ENCODE measurements around the gene GARIN5A.
"Not testable (repeated sequence)": the region's sequence is repeated elsewhere in the genome, so short reads cannot be mapped to it uniquely, and the experiment has no call there.

GARIN5A gene

GRCh38 chr19:50465986-50466705 lies 10.5 kb downstream of the GARIN5A start:
- in situ Hi-C loops (cut with HindIII; ENCODE audit: low sequenced_read_pairs): no loop called here

GRCh38 chr19:50465000-50465399 lies 11.6 kb downstream of the GARIN5A start:
- in situ Hi-C loops (cut with HindIII; ENCODE audit: low sequenced_read_pairs): no loop called here

GRCh38 chr19:50464348-50464747 lies 12.3 kb downstream of the GARIN5A start:
- in situ Hi-C loops (cut with HindIII; ENCODE audit: low sequenced_read_pairs): no loop called here

- in situ Hi-C loops (cut with HindIII; ENCODE audit: low sequenced_read_pairs): no loop called here
These were observed 13.7 kb downstream of the GARIN5A start for GRCh38 chr19:50462970-50463369.

GRCh38 chr19:50461066-50461875 lies 15.4 kb downstream of the GARIN5A start:
- in situ Hi-C loops (cut with HindIII; ENCODE audit: low sequenced_read_pairs): no loop called here

GRCh38 chr19:50460161-50460765 lies 16.4 kb downstream of the GARIN5A start:
- in situ Hi-C loops (cut with HindIII; ENCODE audit: low sequenced_read_pairs): no loop called here

GRCh38 chr19:50459638-50460037 lies 17.0 kb downstream of the GARIN5A start:
- in situ Hi-C loops (cut with HindIII; ENCODE audit: low sequenced_read_pairs): no loop called here

GRCh38 chr19:50459067-50459456 lies 17.6 kb downstream of the GARIN5A start:
- in situ Hi-C loops (cut with HindIII; ENCODE audit: low sequenced_read_pairs): no loop called here

GRCh38 chr19:50458396-50459066 lies 18.1 kb downstream of the GARIN5A start:
- in situ Hi-C loops (cut with HindIII; ENCODE audit: low sequenced_read_pairs): no loop called here

- in situ Hi-C loops (cut with HindIII; ENCODE audit: low sequenced_read_pairs): no loop called here
These were observed 19.3 kb downstream of the GARIN5A start for GRCh38 chr19:50457300-50457699.

GRCh38 chr19:50455992-50456391 lies 20.7 kb downstream of the GARIN5A start:
- in situ Hi-C loops (cut with HindIII; ENCODE audit: low sequenced_read_pairs): no loop called here

GRCh38 chr19:50453243-50453642 lies 23.4 kb downstream of the GARIN5A start:
- in situ Hi-C loops (cut with HindIII; ENCODE audit: low sequenced_read_pairs): no loop called here

GRCh38 chr19:50451223-50451534 lies 25.5 kb downstream of the GARIN5A start:
- in situ Hi-C loops (cut with HindIII; ENCODE audit: low sequenced_read_pairs): no loop called here

GRCh38 chr19:50450369-50451222 lies 26.1 kb downstream of the GARIN5A start:
- in situ Hi-C loops (cut with HindIII; ENCODE audit: low sequenced_read_pairs): no loop called here

GRCh38 chr19:50449236-50449899 lies 27.3 kb downstream of the GARIN5A start:
- in situ Hi-C loops (cut with HindIII; ENCODE audit: low sequenced_read_pairs): no loop called here

- in situ Hi-C loops (cut with HindIII; ENCODE audit: low sequenced_read_pairs): no loop called here
These were observed 28.9 kb downstream of the GARIN5A start for GRCh38 chr19:50447750-50448149.

- in situ Hi-C loops (cut with HindIII; ENCODE audit: low sequenced_read_pairs): no loop called here
These were observed 29.6 kb downstream of the GARIN5A start for GRCh38 chr19:50447053-50447452.

GRCh38 chr19:50444059-50444458 lies 32.6 kb downstream of the GARIN5A start:
- in situ Hi-C loops (cut with HindIII; ENCODE audit: low sequenced_read_pairs): no loop called here

GRCh38 chr19:50439130-50439529 lies 37.5 kb downstream of the GARIN5A start:
- in situ Hi-C loops (cut with HindIII; ENCODE audit: low sequenced_read_pairs): not testable (repeated sequence)

- in situ Hi-C loops (cut with HindIII; ENCODE audit: low sequenced_read_pairs): no loop called here
These were observed 38.7 kb downstream of the GARIN5A start for GRCh38 chr19:50437862-50438449.
